ENCODE results near the gene FTO. TPM values are rescaled to one million over a fixed set of nuclear protein-coding genes. Genes with fewer than 3 reads are reported as not detected.

Gene FTO
- total RNA-seq, 4 donors from 2014 or later = 29.0 to 64.1 (median 48.1) TPM

DNA sequence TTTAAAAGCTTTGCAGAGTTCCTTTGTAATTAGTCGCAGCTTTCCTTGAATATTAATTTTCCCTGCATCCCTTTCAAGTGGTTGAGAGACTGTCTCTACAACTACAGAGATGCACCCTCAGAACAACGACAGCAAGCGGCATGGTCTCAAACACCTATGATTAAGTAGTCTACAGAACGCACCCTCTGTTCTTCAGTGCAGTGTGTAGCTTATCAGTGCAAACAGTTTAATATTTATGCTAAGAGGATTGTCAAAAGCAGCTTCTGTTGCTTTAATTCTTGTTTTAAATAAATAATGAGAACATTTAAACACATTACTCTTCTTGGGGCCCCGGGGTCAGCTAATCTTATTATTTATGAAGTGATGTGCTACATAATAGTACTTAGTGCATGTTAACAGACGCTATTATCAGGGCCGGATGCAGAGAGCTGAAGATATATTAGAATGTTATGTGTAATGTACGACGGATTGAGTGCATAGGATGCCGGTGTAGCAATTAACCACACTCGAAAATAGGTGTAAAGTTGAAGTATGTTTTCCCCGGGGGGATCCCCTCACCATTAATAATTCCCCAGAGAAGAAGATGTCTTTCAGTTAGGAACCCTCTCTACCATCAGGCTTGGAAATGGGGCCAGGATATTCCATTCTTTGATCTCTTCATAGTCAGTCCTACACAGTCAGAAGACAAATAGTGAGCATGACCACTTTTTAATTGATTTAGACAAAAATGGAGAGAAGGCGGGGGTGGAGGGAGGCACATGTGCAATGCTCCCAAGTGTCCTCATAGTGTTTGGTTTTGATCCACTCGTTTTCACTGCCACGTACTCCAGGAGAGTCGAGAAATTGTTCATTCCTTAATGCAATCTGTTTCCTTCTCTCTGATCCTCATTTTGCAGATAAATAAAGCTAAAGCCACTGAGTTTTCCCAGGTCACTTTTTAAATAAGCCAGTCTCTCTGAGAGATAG is 406.3 kb downstream of the FTO start:
- WGBS, 2 donors = 80 to 81% methylated on average over 16 of the region's 16 CpGs
- Histone ChIP-seq H3K4me3 (no peak overlapping the region), H3K27ac (no peak overlapping the region), H3K4me1 (no peaks in the 10 kb centered on the region), H3K27me3 (no peaks in the 10 kb centered on the region), H3K9me3 (no peaks in the 10 kb centered on the region), H3K36me3 (peaks cover 0 to 34% (median 4%) of the 10 kb centered on the region in 3 donors)
- intact Hi-C loops (cut with DNase I) = no loop called here
- TF ChIP-seq POLR2A (IDR thresholded peaks at IDR 0.05) (no peak), CTCF (IDR thresholded peaks at IDR 0.05) (no peak)
- no peak for DNase-seq

GRCh38 chr16:54112451-54113206 is 408.7 kb downstream of the FTO start:
- Histone ChIP-seq H3K27ac (no peak overlapping the region), H3K4me3 (no peak overlapping the region), H3K27me3 (no peaks in the 10 kb centered on the region), H3K36me3 (peaks cover 0 to 34% (median 4%) of the 10 kb centered on the region in 3 donors), H3K9me3 (no peaks in the 10 kb centered on the region), H3K4me1 (peaks cover 0 to 10% (median 0%) of the 10 kb centered on the region in 3 donors)
- DNase-seq = no peak
- intact Hi-C loops (cut with DNase I) = no loop called here
- WGBS, 2 donors = 79 to 83% methylated on average over 8 of the region's 8 CpGs
- TF ChIP-seq POLR2A (IDR thresholded peaks at IDR 0.05) = no peak
- no peak for TF ChIP-seq CTCF (IDR thresholded peaks at IDR 0.05)

DNA sequence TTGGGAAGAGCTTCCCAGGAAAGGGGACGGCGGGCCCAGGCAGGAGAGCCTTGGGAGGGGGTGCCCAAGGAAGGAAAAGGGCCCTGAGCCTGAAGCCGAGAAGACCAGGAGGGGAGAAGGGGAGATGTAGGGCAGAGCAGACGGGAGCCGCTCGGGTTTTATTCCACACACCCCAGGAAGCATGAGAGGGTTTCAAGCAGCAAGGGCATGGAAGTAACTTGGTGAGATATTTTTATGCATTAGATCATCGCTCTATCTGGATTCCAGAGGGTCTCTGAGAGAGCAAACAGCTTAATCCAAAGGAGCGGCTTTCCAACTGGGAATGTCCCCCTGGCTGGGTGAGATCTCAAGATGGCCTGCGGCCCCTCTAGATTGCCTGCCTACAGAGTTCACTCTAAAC is 411.6 kb downstream of the FTO start:
- Histone ChIP-seq H3K4me1 (peaks cover 0 to 10% (median 0%) of the 10 kb centered on the region in 3 donors), H3K9me3 (no peaks in the 10 kb centered on the region), H3K27me3 (no peaks in the 10 kb centered on the region), H3K27ac (no peak overlapping the region), H3K4me3 (no peak overlapping the region), H3K36me3 (peaks cover 0 to 34% (median 4%) of the 10 kb centered on the region in 3 donors)
- TF ChIP-seq POLR2A (IDR thresholded peaks at IDR 0.05) = no peak
- TF ChIP-seq CTCF (IDR thresholded peaks at IDR 0.05) = no peak
- DNase-seq = no peak
- 90 to 95% methylated on average over 6 to 8 of the region's 9 CpGs for WGBS, 2 donors
- intact Hi-C loops (cut with DNase I) = no loop called here

GRCh38 chr16:54116124-54116655 is 412.2 kb downstream of the FTO start:
- no peak for DNase-seq

More at GRCh38 chr16:54116124-54116655, 412.2 kb downstream of the FTO start:
- intact Hi-C loops (cut with DNase I) = no loop called here
- Histone ChIP-seq H3K9me3 (no peaks in the 10 kb centered on the region), H3K36me3 (peaks cover 0 to 34% (median 4%) of the 10 kb centered on the region in 3 donors), H3K27ac (no peak overlapping the region), H3K4me3 (no peak overlapping the region), H3K4me1 (peaks cover 0 to 10% (median 0%) of the 10 kb centered on the region in 3 donors), H3K27me3 (no peaks in the 10 kb centered on the region)
- WGBS, 2 donors = 45 to 64% methylated on average over 17 of the region's 17 CpGs
- TF ChIP-seq CTCF (IDR thresholded peaks at IDR 0.05) = no peak
- TF ChIP-seq POLR2A (IDR thresholded peaks at IDR 0.05) = no peak

All from esophagus squamous epithelium (tissue), 5 donors.